PFSK-1 (cell line): Measurements from ENCODE around the gene PPFIA4.

Experiments used
- POLR2AphosphoS5 ChIP-seq: IDR thresholded peaks from 2 replicates; pipeline ENCODE4 v1.6.1; 2012; ENCODE audit warnings: low read depth, mild to moderate bottlenecking, control low read depth, low read length, moderate library complexity
- SIN3A ChIP-seq: IDR thresholded peaks from 2 replicates; pipeline ENCODE4 v1.6.1; 2012; ENCODE audit warnings: mild to moderate bottlenecking, low read length, moderate library complexity, borderline replicate concordance; ENCODE audit not compliant: insufficient read depth
- TF ChIP-seq, protein P1 (sequence below), 2 experiments: IDR thresholded peaks; 2 replicates each; pipeline versions ENCODE4 v1.6.1 to v1.8.0; 2011 to 2012; ENCODE audit warnings: low read depth in 2 of 2, low read length in 2 of 2, control low read depth in 1 of 2, inconsistent platforms in 1 of 2, mild to moderate bottlenecking in 1 of 2, moderate library complexity in 1 of 2; ENCODE audit not compliant: insufficient read depth in 1 of 2

DNA sequence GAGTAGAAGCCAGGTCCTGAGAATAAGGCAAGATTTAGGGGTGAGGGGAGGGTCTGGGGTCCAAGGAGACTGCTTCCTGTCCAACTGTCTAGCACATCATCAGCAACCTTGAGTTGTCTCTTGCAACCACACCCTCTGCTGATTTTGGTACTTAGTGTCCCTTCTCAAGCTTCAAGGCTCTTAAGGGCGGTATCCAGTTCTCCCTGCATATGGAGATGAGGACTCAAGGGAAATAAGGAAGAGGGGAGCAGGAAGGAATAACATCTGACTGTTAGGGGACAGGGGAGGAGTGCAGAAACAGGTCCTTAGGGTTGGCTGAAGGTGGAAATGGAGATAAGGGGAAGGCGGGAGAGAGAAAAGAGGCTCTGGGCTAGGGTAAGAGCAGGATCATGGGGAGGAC is 47.2 kb downstream of the PPFIA4 start:
- TF ChIP-seq SIN3A (no peak), POLR2AphosphoS5 (no peak)
- TF ChIP-seq, protein P1, sequence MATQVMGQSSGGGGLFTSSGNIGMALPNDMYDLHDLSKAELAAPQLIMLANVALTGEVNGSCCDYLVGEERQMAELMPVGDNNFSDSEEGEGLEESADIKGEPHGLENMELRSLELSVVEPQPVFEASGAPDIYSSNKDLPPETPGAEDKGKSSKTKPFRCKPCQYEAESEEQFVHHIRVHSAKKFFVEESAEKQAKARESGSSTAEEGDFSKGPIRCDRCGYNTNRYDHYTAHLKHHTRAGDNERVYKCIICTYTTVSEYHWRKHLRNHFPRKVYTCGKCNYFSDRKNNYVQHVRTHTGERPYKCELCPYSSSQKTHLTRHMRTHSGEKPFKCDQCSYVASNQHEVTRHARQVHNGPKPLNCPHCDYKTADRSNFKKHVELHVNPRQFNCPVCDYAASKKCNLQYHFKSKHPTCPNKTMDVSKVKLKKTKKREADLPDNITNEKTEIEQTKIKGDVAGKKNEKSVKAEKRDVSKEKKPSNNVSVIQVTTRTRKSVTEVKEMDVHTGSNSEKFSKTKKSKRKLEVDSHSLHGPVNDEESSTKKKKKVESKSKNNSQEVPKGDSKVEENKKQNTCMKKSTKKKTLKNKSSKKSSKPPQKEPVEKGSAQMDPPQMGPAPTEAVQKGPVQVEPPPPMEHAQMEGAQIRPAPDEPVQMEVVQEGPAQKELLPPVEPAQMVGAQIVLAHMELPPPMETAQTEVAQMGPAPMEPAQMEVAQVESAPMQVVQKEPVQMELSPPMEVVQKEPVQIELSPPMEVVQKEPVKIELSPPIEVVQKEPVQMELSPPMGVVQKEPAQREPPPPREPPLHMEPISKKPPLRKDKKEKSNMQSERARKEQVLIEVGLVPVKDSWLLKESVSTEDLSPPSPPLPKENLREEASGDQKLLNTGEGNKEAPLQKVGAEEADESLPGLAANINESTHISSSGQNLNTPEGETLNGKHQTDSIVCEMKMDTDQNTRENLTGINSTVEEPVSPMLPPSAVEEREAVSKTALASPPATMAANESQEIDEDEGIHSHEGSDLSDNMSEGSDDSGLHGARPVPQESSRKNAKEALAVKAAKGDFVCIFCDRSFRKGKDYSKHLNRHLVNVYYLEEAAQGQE (IDR thresholded peaks at IDR 0.05; ENCODE audit: insufficient read depth in 1 of 2, low read depth in 2 of 2, low read length in 2 of 2), result no peak
